Upper lobe of left lung (tissue), 6 donors: ENCODE measurements around the gene SYNGR1. TPM values are rescaled to one million over a fixed set of nuclear protein-coding genes. Genes with fewer than 3 reads are reported as not detected.

Experiments
- ATAC-seq, 2 donors: fragments of 200-7000 bp; cut with Tn5 transposase; one replicate each; pipeline ENCODE4 v1.9.1; 2022; ENCODE audit warnings: mild to moderate bottlenecking in 2 of 2, moderate library complexity in 2 of 2; ENCODE audit not compliant: low FRiP score in 2 of 2
- DNase-seq, 2 donors: peaks; one replicate each; pipeline ENCODE4 v3.0.0-alpha.2; 2019 to 2020
- H3K27ac ChIP-seq, 4 donors: fragments of 200-600 bp; sonication (generic); one replicate each; pipeline ENCODE4 v1.5.1; 2016 to 2019
- H3K27me3 ChIP-seq, 4 donors: fragments of 200-600 bp; sonication (generic); one replicate each; pipeline ENCODE4 v1.5.1; 2017 to 2019
- H3K36me3 ChIP-seq, 4 donors: fragments of 200-600 bp; sonication (generic); one replicate each; pipeline ENCODE4 v1.5.1; 2016 to 2019
- H3K4me1 ChIP-seq, 4 donors: fragments of 200-600 bp; sonication (generic); one replicate each; pipeline ENCODE4 v1.5.1; 2018 to 2019
- H3K4me3 ChIP-seq, 4 donors: fragments of 200-600 bp; sonication (generic); one replicate each; pipeline ENCODE4 v1.5.1; 2017 to 2019; ENCODE audit warnings: mild to moderate bottlenecking in 2 of 4, moderate library complexity in 1 of 4
- H3K9me3 ChIP-seq, 4 donors: fragments of 200-600 bp; sonication (generic); one replicate each; pipeline ENCODE4 v1.5.1; 2018 to 2019
- CTCF ChIP-seq, 6 experiments: fragments of 450-650 bp in 4 of 6; fragments of 200-600 bp in 2 of 6; sonication (generic) in 2 of 6; IDR thresholded peaks; one replicate each; pipeline ENCODE4 v1.5.1; 2016 to 2019; ENCODE audit warnings: antibody characterized with exemption in 6 of 6
- EP300 ChIP-seq, 4 donors: sonication (generic); formaldehyde crosslinking; IDR thresholded peaks; one replicate each; pipeline ENCODE4 v1.5.1; 2017; ENCODE audit warnings: antibody characterized with exemption in 4 of 4, control low read depth in 2 of 4
- POLR2A ChIP-seq, 4 donors: fragments of 450-650 bp; IDR thresholded peaks; one replicate each; pipeline ENCODE4 v1.5.1; 2016 to 2017; ENCODE audit warnings: antibody characterized with exemption in 4 of 4, mild to moderate bottlenecking in 2 of 4
- POLR2AphosphoS5 ChIP-seq, 2 donors: sonication (generic); formaldehyde crosslinking; IDR thresholded peaks; one replicate each; pipeline ENCODE4 v1.5.1; 2017; ENCODE audit warnings: antibody characterized with exemption in 2 of 2
- WGBS, 2 donors: methylation state at CpG; one replicate each; pipeline ENCODE4 v1.1.5; 2017 to 2018; 5-methylcytosine and 5-hydroxymethylcytosine counted together
- total RNA-seq, 6 donors: library from RNA; depleted of rRNA in 4 of 6; stranded (reverse); fragments of >200 nt in 4 of 6; gene quantifications; one replicate each; pipeline versions ENCODE4 v1.1.0 to v1.2.1, GENCODE V29; 2016 to 2021
- donor health status: DM: no; HTN: no; CAD: no; lungs with moderate emphysema.
- donor health status: DM: no; HTN: yes; CAD: no; lungs with severe emphysema.

The SYNGR1 gene
- total RNA-seq, 6 donors from 2014 or later: 2.0 to 14.6 (median 5.3) TPM

- DNase-seq (no peak), ATAC-seq (no peak)
- Histone ChIP-seq H3K4me1 (no peaks in the 10 kb centered on the region), H3K27me3 (no peaks in the 10 kb centered on the region), H3K27ac (no peak overlapping the region), H3K9me3 (no peaks in the 10 kb centered on the region), H3K36me3 (no peaks in the 10 kb centered on the region), H3K4me3 (no peak overlapping the region)
- TF ChIP-seq EP300 (IDR thresholded peaks at IDR 0.05) (no peak), CTCF (IDR thresholded peaks at IDR 0.05) (no peak), POLR2AphosphoS5 (IDR thresholded peaks at IDR 0.05) (no peak), POLR2A (IDR thresholded peaks at IDR 0.05) (no peak)
- 86% methylated on average over 14 of the region's 14 CpGs for WGBS, 2 donors
These were observed 31.4 kb downstream of the SYNGR1 start for GRCh38 chr22:39381009-39381755.

- TF ChIP-seq POLR2A (IDR thresholded peaks at IDR 0.05) (no peak), POLR2AphosphoS5 (IDR thresholded peaks at IDR 0.05) (no peak), EP300 (IDR thresholded peaks at IDR 0.05) (no peak), CTCF (IDR thresholded peaks at IDR 0.05) (no peak)
- Histone ChIP-seq H3K9me3 (no peaks in the 10 kb centered on the region), H3K4me3 (no peak overlapping the region), H3K4me1 (no peaks in the 10 kb centered on the region), H3K27ac (no peak overlapping the region), H3K36me3 (no peaks in the 10 kb centered on the region), H3K27me3 (no peaks in the 10 kb centered on the region)
- ATAC-seq: peak in 1 of 2 donors; percentile 4
- DNase-seq: no peak
- WGBS, 2 donors: 90 to 94% methylated on average over 6 to 8 of the region's 8 CpGs
These were observed 32.1 kb downstream of the SYNGR1 start for GRCh38 chr22:39381930-39382329.

GRCh38 chr22:39382410-39382809, 32.6 kb downstream of the SYNGR1 start:
- 76 to 83% methylated on average over 5 of the region's 5 CpGs for WGBS, 2 donors
- H3K4me1 ChIP-seq: no peaks in the 10 kb centered on the region
- TF ChIP-seq EP300 (IDR thresholded peaks at IDR 0.05) (no peak), POLR2AphosphoS5 (IDR thresholded peaks at IDR 0.05) (no peak), POLR2A (IDR thresholded peaks at IDR 0.05) (no peak), CTCF (IDR thresholded peaks at IDR 0.05) (no peak)
- no peak overlapping the region for H3K27ac ChIP-seq
- no peaks in the 10 kb centered on the region for H3K27me3 ChIP-seq
- no peak overlapping the region for H3K4me3 ChIP-seq
- no peaks in the 10 kb centered on the region for H3K36me3 ChIP-seq
- DNase-seq: no peak
- H3K9me3 ChIP-seq: no peaks in the 10 kb centered on the region
- no peak for ATAC-seq

- WGBS, 2 donors: 75 to 81% methylated on average over 6 to 12 of the region's 12 CpGs
- Histone ChIP-seq H3K27ac (no peak overlapping the region), H3K36me3 (no peaks in the 10 kb centered on the region), H3K27me3 (no peaks in the 10 kb centered on the region), H3K4me3 (no peak overlapping the region), H3K4me1 (peaks cover 3 to 12% (median 7%) of the 10 kb centered on the region in 4 donors), H3K9me3 (no peaks in the 10 kb centered on the region)
- no peak for DNase-seq
- ATAC-seq: no peak
- TF ChIP-seq POLR2AphosphoS5 (IDR thresholded peaks at IDR 0.05) (no peak), EP300 (IDR thresholded peaks at IDR 0.05) (no peak), POLR2A (IDR thresholded peaks at IDR 0.05) (no peak), CTCF (IDR thresholded peaks at IDR 0.05) (no peak)
These were observed 34.2 kb downstream of the SYNGR1 start for GRCh38 chr22:39383841-39384625.
